GM19025 (cell line): Measurements from ENCODE around the gene CHM.
"Not testable (repeated sequence)": the region's sequence is repeated elsewhere in the genome, so short reads cannot be mapped to it uniquely, and the experiment has no call there.

Experiments
- ATAC-seq: cut with Tn5 transposase; IDR thresholded peaks from one replicate; pipeline ENCODE4 v1.9.1; 2021; ENCODE audit warnings: mild to moderate bottlenecking, low read depth, moderate library complexity; ENCODE audit not compliant: unreplicated experiment

Gene CHM

DNA sequence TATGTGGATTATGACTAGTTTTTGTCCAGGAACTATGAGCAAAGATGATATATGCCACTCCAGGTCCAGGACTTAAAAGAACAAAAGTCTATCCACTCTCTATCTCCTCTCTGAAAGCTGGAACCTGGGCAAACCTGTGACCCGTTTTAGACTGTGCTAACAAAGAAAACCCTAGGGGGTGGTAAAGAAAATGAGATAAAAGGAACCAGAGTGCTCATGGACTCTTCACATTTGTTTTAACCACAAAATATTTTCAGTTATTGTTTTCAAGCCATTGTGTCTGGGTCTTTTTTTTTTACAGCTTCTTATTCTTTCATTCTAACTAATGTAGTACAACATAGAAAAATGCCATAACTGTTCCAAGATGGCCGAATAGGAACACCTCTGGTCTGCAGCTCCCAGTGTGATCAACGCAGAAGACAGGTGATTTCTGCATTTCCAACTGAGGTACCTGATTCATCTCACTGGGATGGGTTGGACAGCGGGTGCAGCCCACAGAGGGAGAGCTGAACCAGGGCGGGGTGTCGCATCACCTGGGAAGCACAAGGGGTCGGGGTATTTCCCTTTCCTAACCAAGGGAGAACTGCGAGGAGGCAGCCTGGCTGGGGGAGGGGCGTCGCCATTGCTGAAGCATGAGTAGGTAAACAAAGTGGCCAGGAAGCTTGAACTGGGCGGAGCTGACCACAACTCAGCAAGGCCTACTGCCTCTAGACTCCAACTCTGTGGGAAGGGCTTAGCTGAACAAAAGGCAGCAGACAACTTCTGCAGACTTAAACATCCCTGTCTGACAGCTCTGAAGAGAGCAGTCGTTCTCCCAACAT lies 45.1 kb downstream of the CHM start:
- no peak for ATAC-seq

DNA sequence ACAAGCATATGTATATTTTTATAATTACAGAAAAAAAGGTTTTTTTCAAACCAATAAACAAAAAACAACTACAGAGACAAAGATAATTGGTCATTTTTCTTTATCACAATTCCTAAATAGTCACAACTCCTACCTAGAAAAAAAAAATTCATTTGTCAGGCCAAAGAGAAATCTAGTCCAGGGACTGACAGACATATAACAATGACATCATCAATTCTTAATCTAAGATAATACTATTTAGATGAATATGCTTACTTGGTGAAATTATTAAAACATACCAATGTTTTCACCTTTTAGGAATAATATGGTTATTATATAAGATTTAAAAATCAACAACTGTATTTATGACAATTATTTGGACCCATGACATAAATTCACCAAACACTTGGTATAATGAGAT lies 48.4 kb downstream of the CHM start:
- ATAC-seq, result no peak

DNA sequence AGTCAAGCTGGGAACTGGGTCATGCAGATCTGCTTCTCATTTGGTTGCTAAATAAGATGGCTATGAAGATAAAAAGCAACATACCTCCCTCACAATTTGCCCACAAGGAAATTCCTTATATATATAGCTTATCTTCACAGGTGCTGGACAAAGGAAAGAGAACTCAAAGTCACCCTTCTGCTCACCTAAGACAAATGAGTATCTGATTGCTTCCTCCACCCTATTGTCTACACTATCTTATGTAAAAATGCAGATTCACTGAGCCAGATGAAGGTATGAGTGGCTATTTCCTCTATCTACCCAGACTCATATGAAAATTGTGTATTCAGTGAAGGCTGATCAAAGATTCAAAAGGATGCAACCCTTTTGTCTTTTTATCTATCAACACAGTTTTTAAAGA lies 50.8 kb downstream of the CHM start:
- ATAC-seq, result no peak

DNA sequence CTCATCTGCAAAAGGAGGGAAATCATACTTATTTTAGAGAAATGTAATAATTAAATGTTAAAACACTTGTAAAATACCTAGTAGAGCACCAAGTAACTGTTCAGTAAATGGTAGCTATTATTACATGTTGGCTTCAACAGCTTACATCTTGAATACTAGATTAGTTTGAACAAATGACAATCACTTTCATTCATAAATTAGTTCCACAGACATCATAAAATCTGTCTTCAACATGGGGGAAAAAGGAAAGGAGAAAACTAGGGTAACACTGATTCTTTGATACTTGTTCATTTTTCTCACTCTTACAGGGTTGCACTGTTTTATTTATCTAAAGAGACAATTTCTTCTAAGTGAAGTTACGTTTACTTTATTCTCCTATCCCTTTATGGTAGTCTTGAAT lies 51.7 kb downstream of the CHM start:
- ATAC-seq, result no peak

DNA sequence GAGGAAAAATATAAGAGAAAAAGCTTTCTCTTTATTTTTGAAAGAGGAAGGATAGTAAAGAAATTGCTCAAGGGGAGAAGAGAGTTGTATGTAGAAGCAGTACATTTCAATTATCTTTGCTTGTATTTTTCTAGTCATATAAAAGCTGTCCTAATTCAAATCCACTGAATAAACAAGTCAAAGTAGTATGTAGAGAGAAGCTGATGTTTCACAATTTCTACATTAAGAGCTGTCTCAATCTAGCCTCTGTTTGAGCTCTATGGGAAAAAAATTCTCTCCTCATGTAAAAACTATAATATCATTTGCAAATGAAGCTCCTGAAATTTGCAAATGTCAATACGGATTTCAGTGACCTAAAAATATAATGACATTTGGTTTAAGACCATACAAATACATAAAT lies 52.6 kb downstream of the CHM start:
- no peak for ATAC-seq

DNA sequence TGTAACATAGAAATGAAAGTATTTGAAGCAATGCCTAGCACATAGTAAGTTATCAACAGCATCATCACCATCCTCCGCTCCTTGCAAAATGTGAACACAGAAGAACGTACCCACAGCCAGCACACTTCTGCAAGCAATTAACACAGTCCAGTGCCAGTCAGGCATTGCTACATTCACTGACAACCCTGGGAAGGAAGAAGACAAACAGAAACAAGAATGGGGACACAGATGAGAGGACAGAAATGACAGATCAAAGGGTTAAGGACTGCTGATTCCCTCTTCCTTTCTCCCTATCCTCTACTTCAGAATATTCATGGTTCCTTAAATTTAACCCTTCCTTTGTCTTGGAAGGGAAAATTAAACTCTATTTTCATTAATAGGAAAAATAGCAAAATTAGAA lies 53.1 kb downstream of the CHM start:
- ATAC-seq, result no peak

DNA sequence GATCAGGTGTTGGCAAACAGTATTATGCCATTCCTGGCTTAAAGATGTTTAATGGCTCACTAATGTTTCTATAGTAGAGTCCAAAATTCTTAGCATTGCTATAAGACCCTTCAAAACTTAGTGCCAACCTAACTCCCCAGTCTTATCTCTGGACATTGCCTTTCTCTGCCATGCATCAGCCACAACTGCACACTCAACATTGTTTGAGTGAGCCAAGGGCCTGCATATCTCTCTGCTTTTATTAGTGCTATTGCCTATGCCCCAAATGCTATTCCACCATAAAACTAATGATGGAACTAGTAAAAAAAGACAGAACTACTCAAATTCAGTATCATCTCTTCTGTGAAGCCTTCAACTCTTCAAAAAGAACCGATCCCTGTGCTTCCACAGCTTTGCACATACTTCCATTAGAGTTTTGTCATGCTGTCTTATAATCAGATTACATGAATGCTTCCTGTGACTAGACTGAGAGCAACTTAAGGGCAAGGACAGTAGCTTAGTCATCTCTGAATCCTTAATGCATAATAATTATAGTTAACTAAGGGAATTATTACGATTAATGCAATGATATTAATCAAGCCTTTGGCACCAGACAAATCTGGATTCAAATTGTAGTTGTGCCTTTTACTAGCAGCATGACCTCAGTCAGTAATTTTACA lies 53.7 kb downstream of the CHM start:
- no peak for ATAC-seq

DNA sequence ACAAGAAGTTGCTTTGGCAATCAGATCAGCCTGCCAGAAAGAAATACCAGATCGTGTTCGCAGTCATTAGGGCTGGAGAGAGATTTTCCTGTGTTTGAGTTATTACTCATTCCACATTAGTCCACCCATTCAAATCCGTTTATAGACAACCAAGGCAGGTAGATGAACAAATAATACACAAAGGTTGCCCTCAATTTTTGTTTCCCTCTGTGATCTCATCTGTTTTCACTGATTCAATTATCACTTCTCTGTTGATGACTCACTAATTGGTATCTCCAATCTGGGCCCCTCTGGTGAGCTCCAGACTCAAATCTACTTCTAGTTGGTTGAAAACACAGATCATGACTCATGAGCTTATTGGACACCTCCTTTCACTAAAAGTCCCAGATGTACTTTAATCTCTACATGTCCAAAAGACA lies 54.5 kb downstream of the CHM start:
- ATAC-seq, result no peak

DNA sequence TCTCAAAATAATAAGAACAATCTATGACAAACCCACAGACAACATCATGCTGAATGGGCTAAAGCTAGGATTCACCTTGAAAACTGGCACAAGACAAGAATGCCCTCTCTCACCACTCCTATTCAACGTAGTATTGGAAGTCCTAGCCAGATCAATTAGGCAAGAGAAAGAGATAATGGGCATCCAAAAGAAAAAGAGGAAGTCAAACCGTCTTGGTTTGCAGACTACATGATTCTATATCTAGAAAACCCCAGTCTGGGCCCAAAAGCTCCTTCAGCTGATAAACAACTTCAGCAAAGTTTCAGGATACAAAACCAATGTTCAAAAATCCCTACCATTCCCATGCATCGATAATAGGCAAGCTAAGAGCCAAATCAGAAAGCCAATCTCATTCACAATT lies 59.0 kb downstream of the CHM start:
- no peak for ATAC-seq

DNA sequence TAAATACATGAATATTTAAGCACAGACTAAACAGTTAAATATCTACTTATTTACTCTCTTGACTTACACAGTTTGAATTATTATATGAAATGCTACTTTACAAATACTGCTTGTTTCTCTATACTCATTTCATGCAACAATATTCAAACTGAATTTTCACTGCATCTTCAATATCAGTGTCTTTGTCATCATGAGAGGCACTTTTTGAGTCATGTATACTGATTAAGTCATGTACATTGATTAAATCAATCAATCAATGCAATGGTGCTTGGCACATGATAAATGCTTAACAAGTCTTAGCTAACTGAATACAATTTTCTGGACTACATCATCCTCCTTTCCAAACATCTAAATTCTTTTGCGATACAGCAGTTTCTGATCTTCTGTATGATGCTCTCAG lies 67.1 kb downstream of the CHM start:
- ATAC-seq, result no peak

DNA sequence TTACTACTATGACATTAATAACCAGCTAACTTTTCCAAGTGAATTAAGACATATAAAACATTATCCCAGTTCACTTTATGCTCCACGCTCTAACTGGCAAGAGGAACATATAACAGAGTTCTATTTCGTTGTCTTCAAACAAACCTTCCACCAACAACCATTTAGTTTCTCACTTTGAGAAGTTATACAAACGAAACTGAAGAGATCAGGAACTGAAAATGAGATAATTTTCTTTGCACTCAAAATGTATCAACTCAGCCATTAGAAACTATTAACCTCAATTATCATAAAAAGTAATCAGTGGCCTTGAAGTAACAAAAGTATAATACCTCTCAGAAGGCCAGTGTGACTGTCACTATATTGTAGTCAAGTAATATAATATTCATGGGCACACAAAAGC lies 70.1 kb downstream of the CHM start:
- peak; percentile 78 for ATAC-seq

DNA sequence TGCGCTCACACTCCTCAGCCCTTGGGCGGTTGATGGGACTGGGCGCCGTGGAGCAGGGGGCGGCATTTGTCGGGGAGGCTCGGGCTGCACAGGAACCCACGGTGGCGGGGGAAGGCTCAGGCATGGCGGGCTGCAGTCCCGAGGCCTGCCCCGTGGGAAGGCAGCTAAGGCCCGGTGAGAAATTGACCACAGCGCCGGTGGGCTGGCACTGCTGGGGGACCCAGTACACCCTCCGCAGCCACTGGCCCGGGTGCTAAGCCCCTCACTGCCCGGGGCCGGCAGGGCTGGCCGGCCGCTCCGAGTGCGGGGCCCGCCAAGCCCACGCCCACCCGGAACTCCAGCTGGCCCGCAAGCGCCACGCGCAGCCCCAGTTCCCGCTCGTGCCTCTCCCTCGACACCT lies 75.0 kb downstream of the CHM start:
- ATAC-seq, result not testable (repeated sequence)

DNA sequence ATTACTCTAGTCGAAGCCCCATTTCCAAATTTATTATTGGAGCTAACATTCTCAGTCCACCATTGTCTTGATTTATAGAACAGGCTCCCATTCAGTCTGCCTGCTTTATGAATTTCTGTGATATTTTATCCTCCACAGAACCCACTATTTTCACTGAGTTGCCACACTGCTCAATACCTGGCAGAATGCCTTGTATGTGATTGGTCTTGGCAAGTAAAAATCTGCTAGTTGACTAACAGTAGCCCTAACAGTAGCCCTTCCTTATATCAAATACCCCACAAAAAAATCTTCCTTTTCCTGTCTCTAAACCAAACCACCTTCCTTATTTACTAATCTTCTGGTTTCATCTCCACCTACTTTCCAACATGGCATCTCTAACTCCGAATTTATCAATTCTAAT lies 82.6 kb downstream of the CHM start:
- no peak for ATAC-seq

DNA sequence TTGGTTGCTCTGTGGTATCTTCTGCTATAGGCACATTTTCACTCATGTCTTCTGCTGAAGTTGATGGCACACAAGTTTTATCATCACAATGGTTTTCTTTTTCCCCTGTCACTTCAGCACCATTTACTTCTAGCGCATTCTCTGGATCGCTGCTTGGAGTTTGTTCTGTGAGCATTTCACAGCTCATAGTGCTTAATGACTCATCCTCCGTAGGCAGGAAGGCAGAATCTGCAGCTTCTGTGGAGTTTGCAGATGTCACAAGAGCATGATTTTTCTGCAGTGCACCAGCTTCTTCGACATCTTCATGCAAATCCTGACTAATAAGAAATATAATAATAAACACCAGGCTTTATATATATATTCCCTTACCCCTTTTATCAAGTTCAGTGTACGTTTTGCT lies 83.6 kb downstream of the CHM start:
- ATAC-seq, result no peak

DNA sequence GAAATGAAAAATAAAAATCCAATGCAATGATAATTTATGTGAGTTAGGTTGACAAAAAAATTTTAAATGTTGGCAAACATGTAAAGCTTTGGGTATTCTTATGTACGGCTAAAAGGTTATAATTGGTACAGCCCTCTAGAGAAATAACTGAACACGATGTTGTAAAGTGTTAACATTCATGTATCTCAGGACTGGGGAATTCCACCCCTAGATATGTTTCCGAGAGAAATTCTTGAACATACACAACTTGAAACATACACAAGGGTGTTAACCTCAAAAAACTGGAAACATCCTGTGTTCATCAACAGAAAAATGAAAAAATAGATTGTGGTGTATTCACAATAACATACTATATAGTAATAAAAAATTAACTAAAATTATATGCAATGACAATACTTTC lies 91.8 kb downstream of the CHM start:
- ATAC-seq, result no peak

DNA sequence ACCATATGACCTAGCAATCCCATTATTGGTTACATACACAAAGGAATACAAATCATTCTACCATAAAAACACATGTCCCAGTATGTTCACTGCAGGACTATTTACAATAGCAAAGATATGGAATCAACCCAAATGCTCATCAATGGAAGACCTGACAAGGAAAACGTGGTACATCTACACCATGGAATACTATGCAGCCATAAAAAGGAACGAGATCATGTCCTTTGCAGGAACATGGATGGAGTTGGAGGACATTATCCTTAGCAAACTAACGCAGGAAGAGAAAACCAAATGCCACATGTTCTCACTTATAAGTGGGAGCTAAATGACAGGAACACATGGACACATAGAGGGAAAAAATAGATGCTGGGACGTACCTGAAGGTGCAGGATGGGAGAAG lies 102.6 kb downstream of the CHM start:
- not testable (repeated sequence) for ATAC-seq

DNA sequence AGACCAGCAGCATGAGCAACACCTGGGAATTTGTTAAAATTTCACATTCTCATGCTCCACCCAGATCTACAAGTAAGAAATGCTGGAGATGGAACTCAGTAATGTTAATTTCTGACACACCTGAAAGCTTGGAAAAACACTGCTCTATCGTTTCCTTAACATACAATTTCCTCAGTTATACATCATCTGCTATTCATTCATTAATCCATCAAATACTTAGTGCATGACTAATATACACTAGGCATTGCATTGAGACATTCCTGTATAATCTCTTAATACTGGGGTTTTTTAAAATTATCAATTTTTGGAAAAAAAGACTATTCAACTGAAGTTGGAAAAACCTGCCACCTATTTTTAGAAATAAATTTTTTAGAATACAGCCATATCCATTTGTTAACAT lies 106.1 kb downstream of the CHM start:
- no peak for ATAC-seq

DNA sequence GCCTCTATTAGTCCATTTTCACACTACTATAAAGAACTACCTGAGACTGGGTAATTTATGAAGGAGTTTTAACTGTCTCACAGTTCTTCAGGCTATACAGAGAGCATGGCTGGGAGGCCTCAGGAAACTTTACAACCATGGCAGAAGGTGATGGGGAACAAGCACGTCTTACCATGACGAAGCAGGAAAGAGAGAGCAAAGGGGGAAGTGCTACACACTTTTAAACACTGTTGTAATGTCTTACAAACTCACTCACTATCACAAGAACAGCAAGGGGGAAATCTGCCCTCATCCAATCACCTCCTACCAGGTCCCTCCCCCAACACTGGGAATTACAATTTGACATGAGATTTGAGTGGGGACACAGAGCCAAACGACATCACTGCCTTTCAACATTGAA lies 107.4 kb downstream of the CHM start:
- ATAC-seq, result not testable (repeated sequence)

DNA sequence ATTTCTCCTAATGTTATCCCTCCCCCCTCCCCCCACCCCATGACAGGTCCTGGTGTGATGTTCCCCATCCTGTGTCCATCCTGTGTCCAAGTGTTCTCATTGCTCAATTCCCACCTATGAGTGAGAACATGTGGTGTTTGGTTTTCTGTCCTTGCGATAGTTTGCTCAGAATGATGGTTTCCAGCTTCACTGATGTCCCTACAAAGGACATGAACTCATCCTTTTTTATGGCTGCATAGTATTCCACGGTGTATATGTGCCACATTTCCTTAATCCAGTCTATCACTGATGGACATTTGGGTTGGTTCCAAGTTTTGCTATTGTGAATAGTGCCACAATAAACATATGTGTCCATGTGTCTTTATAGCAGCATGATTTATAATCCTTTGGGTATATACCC lies 113.0 kb downstream of the CHM start:
- ATAC-seq, result not testable (repeated sequence)

DNA sequence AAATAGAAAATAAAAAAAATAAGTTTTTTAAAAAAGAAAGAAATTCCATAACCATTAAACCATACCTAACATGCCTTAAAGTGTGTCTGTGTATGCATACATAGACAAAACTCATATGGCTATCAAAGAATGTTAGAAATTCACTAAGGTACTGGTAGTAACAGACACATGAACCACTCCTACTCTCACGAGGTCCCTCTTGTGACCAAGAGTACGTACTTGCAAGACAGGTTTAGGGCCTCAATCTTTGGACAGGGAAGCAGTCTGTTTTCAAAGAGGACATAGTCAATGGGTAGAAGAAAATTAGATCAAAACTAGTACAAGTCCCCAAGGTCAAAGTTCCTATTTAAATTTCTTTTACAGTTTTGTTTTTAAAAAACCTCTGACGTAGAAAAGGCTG lies 117.3 kb downstream of the CHM start:
- ATAC-seq, result no peak

DNA sequence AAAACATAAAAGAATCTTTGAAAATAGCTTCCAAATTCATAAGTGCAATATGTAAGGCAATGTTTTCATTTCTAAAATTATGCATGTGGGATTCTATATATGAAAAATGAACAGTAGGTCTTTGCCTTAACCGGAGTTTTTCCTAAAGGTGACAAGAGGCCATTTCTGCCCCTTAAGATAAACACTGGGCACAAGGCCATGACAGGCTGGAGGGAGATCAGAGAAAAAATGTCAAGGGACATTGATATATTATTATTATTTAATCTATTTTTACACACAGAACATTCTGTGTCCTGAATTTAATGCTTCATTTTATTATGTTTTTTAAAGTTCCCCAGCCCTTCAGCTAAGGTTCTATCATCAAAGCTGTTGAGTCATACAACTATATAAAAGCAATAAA lies 118.8 kb downstream of the CHM start:
- ATAC-seq, result no peak

DNA sequence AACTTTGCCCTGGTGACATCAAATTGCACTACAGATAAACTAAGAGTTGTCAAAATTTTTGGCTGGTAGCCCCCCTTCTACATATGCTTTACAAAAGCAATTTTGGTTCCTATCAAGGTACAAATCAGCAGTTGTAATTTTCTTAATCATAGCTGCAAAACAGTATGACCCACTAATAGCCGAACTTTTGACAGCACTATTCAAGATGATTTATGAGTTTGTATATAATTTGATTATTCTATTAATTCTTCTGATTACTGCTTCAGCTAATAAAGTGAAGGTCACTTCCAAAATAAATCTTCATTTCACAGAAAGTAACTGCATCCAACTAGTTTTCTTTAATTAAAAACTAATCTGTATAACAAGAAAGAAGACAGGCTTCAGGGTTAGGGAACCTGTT lies 119.6 kb downstream of the CHM start:
- ATAC-seq, result no peak
